Activated naive CD8-positive, alpha-beta T cell treated with anti-CD3 and anti-CD28 coated beads, Interleukin-2, amount 50 U/mL, for 24 hours (primary cell): ENCODE data around the gene TST.

Experiments used
- ATAC-seq: fragments of 150-1000 bp; cut with Tn5 transposase; one replicate; pipeline ENCODE4 v1.10.0; 2021
- DNase-seq: peaks from one replicate; pipeline ENCODE4 v3.0.0; 2021
- H3K27ac Mint-ChIP-seq: one replicate; pipeline ENCODE4 v1.8.0; 2021; ENCODE audit warnings: mild to moderate bottlenecking, mixed read lengths
- H3K27me3 Mint-ChIP-seq: one replicate; pipeline ENCODE4 v1.8.0; 2021; ENCODE audit warnings: mixed read lengths
- H3K36me3 Mint-ChIP-seq: one replicate; pipeline ENCODE4 v1.8.0; 2021; ENCODE audit warnings: low read depth, mixed read lengths
- H3K4me1 Mint-ChIP-seq: one replicate; pipeline ENCODE4 v1.8.0; 2021; ENCODE audit warnings: mixed read lengths
- H3K4me3 Mint-ChIP-seq: one replicate; pipeline ENCODE4 v1.8.0; 2021; ENCODE audit warnings: mild to moderate bottlenecking, moderate library complexity, mixed read lengths
- H3K9me3 Mint-ChIP-seq: one replicate; pipeline ENCODE4 v1.8.0; 2021; ENCODE audit warnings: mixed read lengths

The TST gene

GRCh38 chr22:37030560-37031281, 11.5 kb upstream of the TST start:
- ATAC-seq (no peak), DNase-seq (no peak)
- Mint-ChIP-seq H3K4me3 (no peak overlapping the region), H3K27ac (no peak overlapping the region), H3K4me1 (no peaks in the 10 kb centered on the region), H3K9me3 (no peaks in the 10 kb centered on the region), H3K36me3 (no peaks in the 10 kb centered on the region), H3K27me3 (no peaks in the 10 kb centered on the region)

DNA sequence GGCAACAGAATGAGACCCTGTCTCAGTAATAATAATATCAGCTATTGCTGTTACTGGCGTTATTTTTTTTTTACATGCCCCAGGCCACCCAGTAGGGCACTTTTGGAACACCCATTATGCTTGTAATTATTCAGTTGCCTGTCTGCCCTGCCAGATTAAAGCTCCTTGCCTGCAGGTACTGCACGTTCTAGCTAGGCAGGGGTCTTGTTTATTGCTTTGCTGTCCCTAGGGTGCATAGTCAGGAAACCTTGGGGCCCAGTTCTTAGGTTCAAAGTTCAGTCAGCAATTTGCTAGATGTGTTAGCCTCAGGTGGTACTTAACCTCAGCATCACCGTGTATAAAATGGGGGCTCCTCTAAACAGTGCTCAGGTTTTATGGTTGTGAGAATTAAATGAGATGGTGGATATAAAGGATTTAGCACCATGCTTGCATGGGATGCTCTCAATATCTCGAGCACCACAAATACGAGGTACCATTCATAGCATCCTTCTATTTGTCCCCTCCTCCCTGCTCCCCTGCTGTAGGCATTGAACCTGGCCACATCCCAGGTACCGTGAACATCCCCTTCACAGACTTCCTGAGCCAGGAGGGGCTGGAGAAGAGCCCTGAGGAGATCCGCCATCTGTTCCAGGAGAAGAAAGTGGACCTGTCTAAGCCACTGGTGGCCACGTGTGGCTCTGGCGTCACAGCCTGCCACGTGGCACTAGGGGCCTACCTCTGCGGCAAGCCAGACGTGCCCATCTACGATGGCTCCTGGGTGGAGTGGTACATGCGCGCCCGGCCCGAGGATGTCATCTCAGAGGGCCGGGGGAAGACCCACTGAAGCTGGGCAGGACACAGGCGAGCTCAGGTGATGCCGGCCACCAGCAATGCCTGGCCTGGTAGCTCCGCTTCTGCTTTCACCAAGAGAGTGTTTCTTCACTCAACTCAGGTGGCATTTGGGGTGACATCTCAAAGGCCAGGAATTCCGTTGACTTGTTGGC, 9.7 kb upstream of the TST start:
- peaks cover 2% of the 10 kb centered on the region for H3K4me1 Mint-ChIP-seq
- H3K36me3 Mint-ChIP-seq: no peaks in the 10 kb centered on the region
- DNase-seq (no peak), ATAC-seq (no peak)
- H3K9me3 Mint-ChIP-seq: no peaks in the 10 kb centered on the region
- no peak overlapping the region for H3K27ac Mint-ChIP-seq
- H3K4me3 Mint-ChIP-seq: no peak overlapping the region
- no peaks in the 10 kb centered on the region for H3K27me3 Mint-ChIP-seq

DNA sequence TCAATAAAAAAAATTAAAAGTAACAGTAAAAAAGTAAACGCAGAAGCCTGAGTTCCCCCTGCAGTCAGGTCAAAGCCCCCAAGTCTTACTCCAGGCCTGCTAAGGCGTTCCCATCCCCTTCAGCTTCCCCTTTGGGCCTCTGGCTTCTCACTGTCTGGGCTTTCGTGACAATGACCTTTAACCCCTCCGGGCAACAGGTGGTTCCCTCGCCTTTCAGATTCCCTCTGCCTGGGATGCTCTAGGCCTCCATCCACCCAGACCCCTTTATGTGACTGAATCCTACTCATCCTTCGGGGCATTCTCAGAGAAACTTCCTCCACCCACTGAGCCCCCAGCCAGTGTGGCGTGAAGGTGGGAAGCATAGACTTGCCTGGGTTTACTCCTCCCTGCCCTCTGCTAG, 8.3 kb upstream of the TST start:
- H3K9me3 Mint-ChIP-seq: no peaks in the 10 kb centered on the region

GRCh38 chr22:37026325-37026724, 7.1 kb upstream of the TST start:
- Mint-ChIP-seq H3K27ac (no peak overlapping the region), H3K4me3 (no peak overlapping the region), H3K4me1 (peaks cover 2% of the 10 kb centered on the region), H3K36me3 (no peaks in the 10 kb centered on the region), H3K9me3 (no peaks in the 10 kb centered on the region), H3K27me3 (peaks cover 4% of the 10 kb centered on the region)
- DNase-seq (no peak), ATAC-seq (no peak)

More for the DNA sequence above, 8.3 kb upstream of the TST start:
- no peak overlapping the region for H3K27ac Mint-ChIP-seq
- peaks cover 2% of the 10 kb centered on the region for H3K4me1 Mint-ChIP-seq
- no peaks in the 10 kb centered on the region for H3K27me3 Mint-ChIP-seq
- no peak for ATAC-seq
- DNase-seq: no peak
- no peaks in the 10 kb centered on the region for H3K36me3 Mint-ChIP-seq
- no peak overlapping the region for H3K4me3 Mint-ChIP-seq

GRCh38 chr22:37025500-37026070, 6.3 kb upstream of the TST start:
- DNase-seq: no peak
- no peak for ATAC-seq
- Mint-ChIP-seq H3K4me3 (no peak overlapping the region), H3K27me3 (peaks cover 8% of the 10 kb centered on the region), H3K4me1 (peaks cover 2% of the 10 kb centered on the region), H3K27ac (no peak overlapping the region), H3K36me3 (no peaks in the 10 kb centered on the region), H3K9me3 (no peaks in the 10 kb centered on the region)

DNA sequence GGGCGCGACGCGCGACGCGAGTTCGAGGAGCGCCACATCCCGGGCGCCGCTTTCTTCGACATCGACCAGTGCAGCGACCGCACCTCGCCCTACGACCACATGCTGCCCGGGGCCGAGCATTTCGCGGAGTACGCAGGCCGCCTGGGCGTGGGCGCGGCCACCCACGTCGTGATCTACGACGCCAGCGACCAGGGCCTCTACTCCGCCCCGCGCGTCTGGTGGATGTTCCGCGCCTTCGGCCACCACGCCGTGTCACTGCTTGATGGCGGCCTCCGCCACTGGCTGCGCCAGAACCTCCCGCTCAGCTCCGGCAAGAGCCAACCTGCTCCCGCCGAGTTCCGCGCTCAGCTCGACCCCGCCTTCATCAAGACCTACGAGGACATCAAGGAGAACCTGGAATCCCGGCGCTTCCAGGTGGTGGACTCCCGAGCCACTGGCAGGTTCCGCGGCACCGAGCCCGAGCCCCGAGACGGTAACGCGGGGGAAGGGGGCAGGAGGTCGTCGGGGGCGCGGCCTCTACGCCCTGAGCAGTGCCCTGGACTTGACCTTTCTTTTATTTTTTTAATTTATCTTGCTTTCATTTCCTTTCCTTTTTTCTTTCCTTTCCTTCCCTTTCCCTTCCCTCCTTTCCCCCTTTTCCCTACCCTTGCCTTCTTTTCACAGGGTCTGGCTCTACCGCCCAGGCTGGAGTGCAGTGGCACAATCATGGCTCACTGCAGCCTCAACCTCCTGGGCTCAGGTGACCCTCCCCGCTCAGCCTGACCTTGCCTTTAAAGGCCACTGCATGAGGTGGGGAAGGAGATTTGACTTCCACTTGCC, 5.3 kb upstream of the TST start:
- Mint-ChIP-seq H3K4me1 (peaks cover 10% of the 10 kb centered on the region), H3K27me3 (peaks cover 16% of the 10 kb centered on the region), H3K9me3 (no peaks in the 10 kb centered on the region), H3K27ac (no peak overlapping the region), H3K36me3 (no peaks in the 10 kb centered on the region), H3K4me3 (no peak overlapping the region)
- DNase-seq (no peak), ATAC-seq (no peak)

- DNase-seq (no peak), ATAC-seq (no peak)
- peaks cover 16% of the 10 kb centered on the region for H3K27me3 Mint-ChIP-seq
- no peaks in the 10 kb centered on the region for H3K36me3 Mint-ChIP-seq
- no peaks in the 10 kb centered on the region for H3K9me3 Mint-ChIP-seq
- no peak overlapping the region for H3K27ac Mint-ChIP-seq
- peaks cover 10% of the 10 kb centered on the region for H3K4me1 Mint-ChIP-seq
- H3K4me3 Mint-ChIP-seq: no peak overlapping the region
Measured at GRCh38 chr22:37023743-37024338, 4.6 kb upstream of the TST start.

DNA sequence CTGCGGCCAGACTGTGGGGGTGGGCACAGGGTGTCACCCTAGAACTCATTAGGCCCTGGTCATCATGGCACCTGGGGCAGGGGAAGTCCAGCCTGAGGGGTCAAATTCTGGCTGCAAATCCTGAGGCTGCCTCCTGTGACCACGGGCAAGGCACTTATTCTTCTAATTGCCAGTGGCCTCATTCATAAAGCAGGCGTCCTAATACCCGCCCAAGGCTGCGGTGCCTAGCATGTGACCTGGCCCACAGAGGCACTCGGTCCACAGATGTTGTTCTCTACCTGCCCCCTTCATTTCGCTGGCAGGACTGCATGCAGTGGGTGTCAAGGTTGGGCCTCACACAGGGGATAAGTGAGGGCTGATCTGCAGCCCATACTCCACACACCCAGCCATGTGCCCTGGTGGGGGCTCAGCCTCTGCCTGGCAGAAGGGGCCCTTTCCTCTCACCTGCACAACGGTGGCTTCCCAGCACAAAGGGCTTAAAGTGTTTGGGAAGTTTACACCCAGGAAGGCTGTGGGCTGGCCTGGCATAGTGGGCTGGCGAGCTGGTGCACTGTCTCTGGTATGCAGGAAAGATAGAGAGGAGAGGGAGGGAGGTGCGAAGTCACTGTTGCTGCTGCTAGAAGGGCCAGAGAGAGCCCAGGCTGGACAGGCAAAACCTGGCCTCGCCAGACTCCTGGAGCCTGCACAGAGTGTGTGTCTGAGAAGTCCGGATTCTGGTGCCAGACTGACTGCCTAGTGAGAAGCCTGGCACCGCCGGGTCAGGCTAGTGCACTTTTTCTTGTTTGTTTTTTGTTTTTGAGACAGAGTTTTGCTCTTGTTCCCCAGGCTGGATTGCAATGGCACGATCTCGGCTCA, 3.5 kb upstream of the TST start:
- peaks cover 13% of the 10 kb centered on the region for H3K4me1 Mint-ChIP-seq
- no peaks in the 10 kb centered on the region for H3K9me3 Mint-ChIP-seq
- peaks cover 19% of the 10 kb centered on the region for H3K27me3 Mint-ChIP-seq
- ATAC-seq: no peak
- no peak for DNase-seq
- no peaks in the 10 kb centered on the region for H3K36me3 Mint-ChIP-seq
- no peak overlapping the region for H3K27ac Mint-ChIP-seq
- H3K4me3 Mint-ChIP-seq: no peak overlapping the region

GRCh38 chr22:37021710-37022482, 2.6 kb upstream of the TST start:
- peaks cover 22% of the 10 kb centered on the region for H3K27me3 Mint-ChIP-seq
- no peak overlapping the region for H3K27ac Mint-ChIP-seq
- H3K9me3 Mint-ChIP-seq: no peaks in the 10 kb centered on the region
- H3K4me1 Mint-ChIP-seq: peaks cover 13% of the 10 kb centered on the region
- no peaks in the 10 kb centered on the region for H3K36me3 Mint-ChIP-seq
- peak overlapping the region; percentile 45 for H3K4me3 Mint-ChIP-seq
- DNase-seq (peak; percentile 62), ATAC-seq (peak; percentile 31)

DNA sequence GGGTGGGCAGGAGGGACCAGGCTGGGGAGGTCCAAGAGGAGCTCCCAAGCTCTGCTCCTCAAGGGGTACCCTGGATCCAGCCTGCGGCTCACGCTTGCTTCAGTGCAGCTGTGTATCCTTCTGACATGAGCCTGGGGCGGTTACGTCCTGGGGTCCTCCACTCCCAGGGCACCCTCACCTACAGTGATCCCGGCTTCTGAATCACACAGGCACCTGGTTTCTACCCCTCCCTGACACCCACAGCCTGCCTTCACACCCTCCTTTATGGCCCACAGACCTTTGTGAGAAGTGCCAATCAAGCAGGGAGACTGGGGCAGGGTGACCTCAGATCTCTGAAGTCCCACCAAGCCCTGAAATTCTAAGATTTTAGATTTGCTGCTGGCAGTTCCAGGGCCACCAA, 1.8 kb upstream of the TST start:
- Mint-ChIP-seq H3K4me1 (peaks cover 13% of the 10 kb centered on the region), H3K36me3 (no peaks in the 10 kb centered on the region), H3K4me3 (no peak overlapping the region), H3K9me3 (no peaks in the 10 kb centered on the region), H3K27ac (no peak overlapping the region), H3K27me3 (peaks cover 22% of the 10 kb centered on the region)
- ATAC-seq (no peak), DNase-seq (no peak)

DNA sequence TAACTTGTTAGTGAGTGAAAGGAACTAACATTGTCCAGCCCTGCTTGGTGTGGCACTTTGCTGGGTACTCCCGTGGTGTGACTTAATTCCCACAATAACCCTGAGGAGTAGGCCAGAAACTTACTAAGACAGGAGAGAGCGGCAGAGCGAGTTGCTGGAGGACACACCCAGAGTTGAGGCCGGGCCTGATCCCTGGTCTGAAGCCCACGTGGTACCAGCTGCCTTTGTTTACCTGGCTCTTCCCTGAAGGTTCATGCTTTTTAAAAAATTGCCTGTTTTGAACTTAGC, 889 bp upstream of the TST start:
- ATAC-seq: no peak
- no peak overlapping the region for H3K27ac Mint-ChIP-seq
- DNase-seq: no peak
- H3K4me1 Mint-ChIP-seq: peaks cover 13% of the 10 kb centered on the region
- peaks cover 22% of the 10 kb centered on the region for H3K27me3 Mint-ChIP-seq
- no peaks in the 10 kb centered on the region for H3K9me3 Mint-ChIP-seq
- peak overlapping the region; percentile 78 for H3K4me3 Mint-ChIP-seq
- no peaks in the 10 kb centered on the region for H3K36me3 Mint-ChIP-seq

DNA sequence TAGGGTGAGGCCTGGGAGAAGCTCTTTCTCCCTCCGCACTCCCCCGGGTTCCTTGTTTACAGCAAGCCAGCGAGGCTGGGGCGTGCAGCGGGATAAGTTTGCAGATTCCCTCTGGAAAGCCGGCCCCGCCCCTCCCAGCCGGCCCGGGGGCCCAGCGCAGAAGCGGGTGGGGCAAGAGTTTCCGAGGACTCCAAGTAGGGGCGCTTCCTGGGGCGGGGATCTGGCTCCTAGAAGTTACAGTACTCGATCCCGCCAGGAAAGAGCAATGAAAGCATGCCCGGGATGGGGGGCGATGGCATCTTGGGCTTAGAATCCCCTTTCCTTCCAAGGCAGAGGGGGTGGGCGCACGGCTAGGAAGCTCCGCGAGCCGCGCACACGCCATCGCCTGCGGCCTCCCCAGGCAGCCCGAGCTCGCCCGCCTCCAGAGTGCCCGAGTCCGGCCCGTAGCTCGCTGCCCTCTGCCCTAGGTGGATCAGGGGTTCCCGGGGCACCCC, 385 bp downstream of the TST start:
- DNase-seq (no peak), ATAC-seq (peak; percentile 13)
- Mint-ChIP-seq H3K4me1 (peaks cover 11% of the 10 kb centered on the region), H3K36me3 (no peaks in the 10 kb centered on the region), H3K27me3 (peaks cover 22% of the 10 kb centered on the region), H3K27ac (no peak overlapping the region), H3K9me3 (no peaks in the 10 kb centered on the region), H3K4me3 (peak overlapping the region; percentile 42)
